Measurements from ENCODE around the gene LSP1. TPM values are rescaled to one million over a fixed set of nuclear protein-coding genes. Genes with fewer than 3 reads are reported as not detected.

Gene LSP1
- total and polyA plus RNA-seq, 2 of the 13 experiments (the other 11 are each of a cell fraction or from before 2014, with no cell fraction given) = 0.59 to 1.00 TPM

DNA sequence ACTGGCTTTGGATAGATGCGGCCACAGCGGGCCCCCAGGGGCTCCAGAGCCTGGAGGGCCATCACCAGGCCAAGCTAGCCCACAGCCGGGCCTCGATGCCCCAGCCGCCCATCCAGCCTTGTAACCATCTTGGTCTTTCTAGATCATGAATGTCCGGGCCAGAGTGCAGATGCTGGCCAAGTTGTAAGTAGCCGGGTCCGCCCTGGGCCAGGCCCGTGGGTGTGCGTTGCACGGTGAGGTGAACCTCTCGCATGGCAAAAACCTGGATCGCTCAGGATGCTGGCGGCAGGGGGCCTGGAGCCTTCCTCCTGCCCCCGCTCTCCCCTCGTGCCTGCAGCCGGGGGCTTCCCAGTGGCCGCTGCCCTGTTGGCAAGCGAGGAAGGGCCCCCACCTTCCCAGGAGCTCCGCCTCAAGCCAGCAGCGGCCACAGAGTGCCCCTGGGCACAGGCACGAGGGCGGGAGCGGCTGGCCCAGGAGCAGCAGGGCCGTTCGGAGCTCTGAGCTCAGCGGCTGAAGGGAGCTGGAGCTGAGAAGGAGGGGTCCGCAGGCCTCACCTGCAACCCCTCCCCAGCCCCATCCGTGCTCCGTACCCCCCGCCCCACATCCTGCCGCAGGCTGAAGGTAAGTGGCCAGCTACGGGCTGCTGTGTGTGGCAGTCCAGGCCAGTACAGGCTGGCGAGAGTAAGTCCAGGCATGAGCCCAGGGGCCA is 83.3 kb downstream of the LSP1 start (continued):
- TF ChIP-seq, protein P1, sequence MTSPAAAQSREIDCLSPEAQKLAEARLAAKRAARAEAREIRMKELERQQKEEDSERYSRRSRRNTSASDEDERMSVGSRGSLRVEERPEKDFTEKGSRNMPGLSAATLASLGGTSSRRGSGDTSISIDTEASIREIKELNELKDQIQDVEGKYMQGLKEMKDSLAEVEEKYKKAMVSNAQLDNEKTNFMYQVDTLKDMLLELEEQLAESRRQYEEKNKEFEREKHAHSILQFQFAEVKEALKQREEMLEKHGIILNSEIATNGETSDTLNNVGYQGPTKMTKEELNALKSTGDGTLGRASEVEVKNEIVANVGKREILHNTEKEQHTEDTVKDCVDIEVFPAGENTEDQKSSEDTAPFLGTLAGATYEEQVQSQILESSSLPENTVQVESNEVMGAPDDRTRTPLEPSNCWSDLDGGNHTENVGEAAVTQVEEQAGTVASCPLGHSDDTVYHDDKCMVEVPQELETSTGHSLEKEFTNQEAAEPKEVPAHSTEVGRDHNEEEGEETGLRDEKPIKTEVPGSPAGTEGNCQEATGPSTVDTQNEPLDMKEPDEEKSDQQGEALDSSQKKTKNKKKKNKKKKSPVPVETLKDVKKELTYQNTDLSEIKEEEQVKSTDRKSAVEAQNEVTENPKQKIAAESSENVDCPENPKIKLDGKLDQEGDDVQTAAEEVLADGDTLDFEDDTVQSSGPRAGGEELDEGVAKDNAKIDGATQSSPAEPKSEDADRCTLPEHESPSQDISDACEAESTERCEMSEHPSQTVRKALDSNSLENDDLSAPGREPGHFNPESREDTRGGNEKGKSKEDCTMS (CRISPR knock-in tag; conservative IDR thresholded peaks at IDR 0.05) = no peak
- no peak for TF ChIP-seq ZNF652 (CRISPR knock-in tag; IDR thresholded peaks at IDR 0.05; ENCODE audit: borderline replicate concordance, low read depth)
- TF ChIP-seq PHF5A (CRISPR knock-in tag; IDR thresholded peaks at IDR 0.05; ENCODE audit: low read depth, unreplicated experiment) = no peak
- no peak for TF ChIP-seq ZFP36 (IDR thresholded peaks at IDR 0.05; ENCODE audit: borderline replicate concordance, low read depth, low read length, partially characterized antibody)
- TF ChIP-seq, protein P2, sequence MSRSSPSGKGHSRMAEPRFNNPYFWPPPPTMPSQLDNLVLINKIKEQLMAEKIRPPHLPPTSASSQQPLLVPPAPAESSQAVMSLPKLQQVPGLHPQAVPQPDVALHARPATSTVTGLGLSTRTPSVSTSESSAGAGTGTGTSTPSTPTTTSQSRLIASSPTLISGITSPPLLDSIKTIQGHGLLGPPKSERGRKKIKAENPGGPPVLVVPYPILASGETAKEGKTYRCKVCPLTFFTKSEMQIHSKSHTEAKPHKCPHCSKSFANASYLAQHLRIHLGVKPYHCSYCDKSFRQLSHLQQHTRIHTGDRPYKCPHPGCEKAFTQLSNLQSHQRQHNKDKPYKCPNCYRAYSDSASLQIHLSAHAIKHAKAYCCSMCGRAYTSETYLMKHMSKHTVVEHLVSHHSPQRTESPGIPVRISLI (CRISPR knock-in tag; IDR thresholded peaks at IDR 0.05; ENCODE audit: borderline replicate concordance) = no peak
- no peak for TF ChIP-seq HOXA9 (CRISPR knock-in tag; IDR thresholded peaks at IDR 0.05; ENCODE audit: borderline replicate concordance)

DNA sequence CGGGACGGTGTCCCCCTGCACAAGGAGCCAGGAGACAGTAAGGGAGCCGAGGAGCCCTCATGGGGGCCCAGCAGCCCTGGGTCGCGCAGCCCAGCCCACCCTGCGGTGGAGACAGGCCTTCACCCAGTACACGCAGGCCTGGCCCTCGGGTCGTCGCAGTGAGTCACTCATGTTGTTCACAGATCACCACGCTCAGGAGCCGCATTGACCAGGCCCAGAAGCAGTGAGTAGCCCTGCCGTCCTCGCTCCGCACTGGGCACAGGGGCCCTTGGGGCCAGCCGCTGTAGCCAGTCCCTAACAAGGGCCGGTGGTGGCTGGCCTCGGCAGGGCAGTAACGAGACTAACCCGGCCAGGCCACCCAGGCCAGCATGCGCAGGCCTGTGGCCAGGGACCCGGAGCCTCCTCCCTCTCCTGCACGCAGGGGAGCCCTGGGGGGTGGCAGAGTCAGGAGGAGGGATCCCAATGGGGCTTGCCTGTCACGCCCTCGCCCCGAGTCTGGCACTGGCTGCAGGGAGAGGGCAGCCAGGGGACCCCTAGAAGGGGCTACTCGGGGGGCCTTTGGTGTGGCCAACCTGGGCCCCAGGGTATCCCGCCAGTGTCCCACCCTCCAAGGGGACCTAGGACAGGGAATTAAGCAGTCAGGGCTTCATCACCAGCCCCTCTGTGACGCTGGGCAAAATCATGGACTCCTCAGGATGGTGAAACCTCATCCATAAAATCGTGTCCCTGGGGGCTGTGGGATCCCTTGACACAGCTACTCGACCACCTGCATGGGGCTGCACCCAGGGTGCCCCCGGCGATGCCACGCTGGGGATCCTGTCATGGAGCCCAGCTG is 84.1 kb downstream of the LSP1 start:
- BruUV-seq (replicated peaks) = no TSS peak
- in situ Hi-C loops (cut with HindIII; ENCODE audit: extremely low pct_ligation_motif_present, low pct_unique_long_range_greater_than_20kb) (no loop called here), intact Hi-C loops (cut with micrococcal nuclease; ENCODE audit: unreplicated experiment) (no loop called here)
- H4K20me1 ChIP-seq (ENCODE audit: insufficient read depth, low read length) = no peaks in the 10 kb centered on the region
- H3K9ac ChIP-seq (ENCODE audit: insufficient read depth, low read depth, low read length) = no peak overlapping the region
- 82% methylated on average over 3 of the region's 34 CpGs for WGBS (ENCODE audit: low lambda C conversion rate)
- H3K36me3 ChIP-seq (replicated peaks in 1 of 2; ENCODE audit: control insufficient read depth in 1 of 2, insufficient read depth in 2 of 2, low read length in 2 of 2) = no peaks in the 10 kb centered on the region
- H3K4me2 ChIP-seq (ENCODE audit: low read depth, low read length) = no peak overlapping the region
- H3K9me3 ChIP-seq (ENCODE audit: low read length) = no peaks in the 10 kb centered on the region
- H3K4me1 ChIP-seq (ENCODE audit: insufficient read depth, low read length) = no peaks in the 10 kb centered on the region
- no peaks in the 10 kb centered on the region for H3K79me2 ChIP-seq (ENCODE audit: insufficient read depth, low read length)
- H3K4me3 ChIP-seq (replicated peaks in 1 of 3; ENCODE audit: insufficient read depth in 1 of 3, low read depth in 2 of 3, low read length in 3 of 3) = no peak overlapping the region
- FAIRE-seq (no peak), DNase-seq (ENCODE audit: low spot score) (no peak), ATAC-seq (peak; percentile 20)
- no peak overlapping the region for H3K27ac ChIP-seq (ENCODE audit: extremely low read length, insufficient read depth, low read length)
- peaks cover 18 to 64% of the 10 kb centered on the region in 2 experiments for H3K27me3 ChIP-seq (ENCODE audit: control insufficient read depth in 1 of 2, insufficient read depth in 2 of 2, low read length in 2 of 2)
- CTCF ChIA-PET (ENCODE audit: low intra/inter-chr PET ratio, low total read pairs) = no interaction called here
- POLR2A ChIA-PET = no interaction called here
- no peak overlapping the region for H2AFZ ChIP-seq (ENCODE audit: low read length)
- no peak for TF ChIP-seq YY1 (IDR thresholded peaks at IDR 0.05; ENCODE audit: insufficient read depth, insufficient replicate concordance, low read depth, low read length)
- no peak for TF ChIP-seq ADNP (CRISPR knock-in tag; IDR thresholded peaks at IDR 0.05)
- TF ChIP-seq, protein P2 (CRISPR knock-in tag; IDR thresholded peaks at IDR 0.05; ENCODE audit: borderline replicate concordance) = no peak
- TF ChIP-seq, protein P3, sequence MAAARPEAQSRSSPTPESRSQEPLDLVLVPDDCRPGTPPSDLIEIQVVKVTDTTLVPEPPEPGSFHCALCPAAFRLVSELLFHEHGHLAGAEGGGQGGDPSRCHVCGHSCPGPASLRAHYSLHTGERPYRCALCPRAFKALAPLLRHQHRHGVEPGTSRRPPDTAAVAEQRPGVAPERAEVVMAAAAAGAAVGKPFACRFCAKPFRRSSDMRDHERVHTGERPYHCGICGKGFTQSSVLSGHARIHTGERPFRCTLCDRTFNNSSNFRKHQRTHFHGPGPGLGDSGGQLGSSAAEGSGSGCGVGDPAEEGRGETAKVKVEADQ (CRISPR knock-in tag; IDR thresholded peaks at IDR 0.05; ENCODE audit: borderline replicate concordance) = no peak
- no peak for TF ChIP-seq SMC3 (IDR thresholded peaks at IDR 0.05; ENCODE audit: low read length)

Measured in HepG2 (cell line).